Gastrocnemius medialis (tissue), 4 donors: ENCODE results near the gene PACSIN2. TPM values are rescaled to one million over a fixed set of nuclear protein-coding genes. Genes with fewer than 3 reads are reported as not detected.

ENCODE experiments used
- ATAC-seq, 2 donors: fragments of 150-250 bp; one replicate each; pipeline ENCODE4 v1.9.1; 2016
- DNase-seq, 2 donors: peaks; one replicate each; pipeline ENCODE4 v3.0.0-alpha.2; 2019
- H3K27ac ChIP-seq, 4 donors: fragments of 200-600 bp; sonication (generic); 1 replicate in 1 of 4; 2 replicates in 3 of 4; pipeline ENCODE4 v1.5.1; 2016 to 2018; ENCODE audit warnings: mild to moderate bottlenecking in 2 of 4, moderate library complexity in 1 of 4
- H3K27me3 ChIP-seq, 3 donors: fragments of 200-600 bp; sonication (generic) in 2 of 3; 1 replicate in 1 of 3; 2 replicates in 2 of 3; pipeline versions ENCODE4 v1.5.1 to v1.6.0; 2016 to 2019; ENCODE audit warnings: mild to moderate bottlenecking in 1 of 3, moderate library complexity in 1 of 3
- H3K36me3 ChIP-seq, 2 donors: fragments of 200-600 bp; sonication (generic) in 1 of 2; one replicate each; pipeline ENCODE4 v1.5.1; 2017 to 2018
- H3K4me1 ChIP-seq, 2 donors: fragments of 200-600 bp; sonication (generic) in 1 of 2; one replicate each; pipeline ENCODE4 v1.5.1; 2016 to 2017; ENCODE audit warnings: mild to moderate bottlenecking in 2 of 2
- H3K4me3 ChIP-seq, 4 donors: fragments of 200-600 bp; sonication (generic) in 3 of 4; 1 replicate in 1 of 4; 2 replicates in 3 of 4; pipeline ENCODE4 v1.5.1; 2016 to 2019; ENCODE audit warnings: mild to moderate bottlenecking in 2 of 4
- H3K9me3 ChIP-seq, 3 donors: fragments of 200-600 bp; sonication (generic) in 2 of 3; 1 replicate in 1 of 3; 2 replicates in 2 of 3; pipeline ENCODE4 v1.5.1; 2016 to 2019
- POLR2A ChIP-seq, 2 donors: fragments of 450-650 bp; IDR thresholded peaks; one replicate each; pipeline ENCODE4 v1.6.1; 2017; ENCODE audit warnings: antibody characterized with exemption in 2 of 2, mild to moderate bottlenecking in 2 of 2, moderate library complexity in 2 of 2
- in situ Hi-C, 4 donors: fragments of 200-750 bp; cut with MboI; loops; one replicate each; pipeline versions ENCODE4 v1.15.0 to v1.8.0; 2017; ENCODE audit warnings: low sequenced_read_pairs in 4 of 4
- intact Hi-C: fragments of 100-400 bp; cut with DNase I; formaldehyde crosslinking; loops from one replicate; pipeline ENCODE4 v1.15.1; 2023; ENCODE audit warnings: low total_unique reads
- total RNA-seq, 4 donors: library from RNA; depleted of rRNA; stranded (reverse); fragments of >200 nt; gene quantifications; one replicate each; pipeline versions ENCODE4 v1.1.0 to v1.2.3, GENCODE V29; 2016
- TF ChIP-seq, protein P1 (sequence below), 5 experiments: fragments of 450-650 bp in 3 of 5; fragments of 200-600 bp in 2 of 5; sonication (generic) in 2 of 5; IDR thresholded peaks in 4 of 5; conservative IDR thresholded peaks in 1 of 5; 1 replicate in 4 of 5; 2 replicates in 1 of 5; pipeline ENCODE4 v1.5.1; 2016 to 2019; ENCODE audit warnings: antibody characterized with exemption in 5 of 5, mild to moderate bottlenecking in 3 of 5, moderate library complexity in 3 of 5

Gene PACSIN2
- total RNA-seq, 4 donors from 2014 or later = 37.3 to 45.9 (median 39.8) TPM

DNA sequence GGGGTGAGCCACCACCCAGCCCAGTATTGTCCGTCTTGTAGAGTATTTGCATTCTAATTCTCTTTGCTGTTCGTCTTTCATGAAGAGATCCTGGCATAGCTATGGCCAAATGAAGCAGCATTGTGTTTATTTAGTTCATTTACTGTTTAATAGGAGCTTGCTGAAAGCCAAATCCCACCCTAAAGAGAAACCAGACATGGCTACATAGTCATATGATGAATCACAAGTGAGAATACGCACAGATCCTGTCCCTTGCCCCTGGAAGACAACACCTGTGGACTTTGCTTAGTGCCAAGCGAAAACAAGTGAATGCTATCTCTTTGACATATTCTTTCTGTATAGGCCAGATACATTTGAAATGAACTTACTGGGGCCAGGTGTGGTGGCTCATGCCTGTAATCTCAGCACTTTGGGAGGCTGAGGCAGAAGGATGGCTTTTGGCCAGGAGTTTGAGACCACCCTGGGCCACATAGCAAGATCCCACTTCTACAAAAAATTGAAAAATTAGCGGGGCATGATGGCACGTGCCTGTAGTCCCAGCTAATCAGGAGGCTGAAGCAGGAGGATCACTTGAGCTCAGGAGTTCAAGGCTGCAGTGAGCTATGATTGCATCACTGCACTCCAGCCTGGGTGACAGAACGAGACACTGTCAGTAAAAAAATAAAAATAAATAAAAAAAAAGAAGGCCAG, 152.8 kb downstream of the PACSIN2 start:
- Histone ChIP-seq H3K27ac (peak overlapping the region in 1 of 4 donors; percentile 25), H3K9me3 (no peaks in the 10 kb centered on the region), H3K4me3 (no peak overlapping the region), H3K36me3 (no peaks in the 10 kb centered on the region), H3K4me1 (peaks cover 13 to 25% of the 10 kb centered on the region in 2 donors), H3K27me3 (no peaks in the 10 kb centered on the region)
- no peak for ATAC-seq
- TF ChIP-seq, protein P1, sequence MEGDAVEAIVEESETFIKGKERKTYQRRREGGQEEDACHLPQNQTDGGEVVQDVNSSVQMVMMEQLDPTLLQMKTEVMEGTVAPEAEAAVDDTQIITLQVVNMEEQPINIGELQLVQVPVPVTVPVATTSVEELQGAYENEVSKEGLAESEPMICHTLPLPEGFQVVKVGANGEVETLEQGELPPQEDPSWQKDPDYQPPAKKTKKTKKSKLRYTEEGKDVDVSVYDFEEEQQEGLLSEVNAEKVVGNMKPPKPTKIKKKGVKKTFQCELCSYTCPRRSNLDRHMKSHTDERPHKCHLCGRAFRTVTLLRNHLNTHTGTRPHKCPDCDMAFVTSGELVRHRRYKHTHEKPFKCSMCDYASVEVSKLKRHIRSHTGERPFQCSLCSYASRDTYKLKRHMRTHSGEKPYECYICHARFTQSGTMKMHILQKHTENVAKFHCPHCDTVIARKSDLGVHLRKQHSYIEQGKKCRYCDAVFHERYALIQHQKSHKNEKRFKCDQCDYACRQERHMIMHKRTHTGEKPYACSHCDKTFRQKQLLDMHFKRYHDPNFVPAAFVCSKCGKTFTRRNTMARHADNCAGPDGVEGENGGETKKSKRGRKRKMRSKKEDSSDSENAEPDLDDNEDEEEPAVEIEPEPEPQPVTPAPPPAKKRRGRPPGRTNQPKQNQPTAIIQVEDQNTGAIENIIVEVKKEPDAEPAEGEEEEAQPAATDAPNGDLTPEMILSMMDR (IDR thresholded peaks at IDR 0.05 in 4 of 5, conservative IDR thresholded peaks at IDR 0.05 in 1 of 5) = no peak
- no peak for TF ChIP-seq POLR2A (IDR thresholded peaks at IDR 0.05)
- no peak for DNase-seq
- intact Hi-C loops = no loop called here
- in situ Hi-C loops = loop anchor here (10.0 to 25.0 kb wide), 4 partner anchors 77 to 175 kb away; no protein-coding TSS in a partner anchor

DNA sequence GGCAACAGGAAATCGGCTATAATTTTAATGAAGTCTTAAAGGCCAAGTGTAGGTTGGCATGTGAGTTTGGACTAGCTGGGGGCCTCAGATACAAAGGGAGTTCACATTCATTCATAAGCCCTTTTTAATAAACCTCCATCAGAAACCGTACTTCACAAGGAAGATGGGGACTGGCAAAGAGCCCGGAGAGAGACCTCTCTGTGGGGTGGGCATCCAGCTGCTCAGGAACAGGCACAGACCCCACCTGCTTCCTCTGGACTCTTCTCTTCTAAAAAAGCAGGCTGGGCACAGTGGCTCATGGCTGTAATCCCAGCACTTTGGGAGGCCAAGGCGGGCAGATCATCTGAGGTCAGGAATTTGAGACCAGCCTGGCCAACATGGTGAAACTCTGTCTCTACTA, 154.0 kb downstream of the PACSIN2 start:
- TF ChIP-seq, protein P1 (IDR thresholded peaks at IDR 0.05 in 4 of 5, conservative IDR thresholded peaks at IDR 0.05 in 1 of 5) = no peak
- TF ChIP-seq POLR2A (IDR thresholded peaks at IDR 0.05) = no peak
- Histone ChIP-seq H3K4me1 (peaks cover 17 to 26% of the 10 kb centered on the region in 2 donors), H3K36me3 (no peaks in the 10 kb centered on the region), H3K27ac (peak overlapping the region; percentile 45 to 76 (median 62)), H3K27me3 (no peaks in the 10 kb centered on the region), H3K4me3 (no peak overlapping the region), H3K9me3 (no peaks in the 10 kb centered on the region)
- ATAC-seq (no peak), DNase-seq (peak in 1 of 2 donors; percentile 69)
- intact Hi-C loops (no loop called here), in situ Hi-C loops (loop anchor here (10.0 to 25.0 kb wide), 4 partner anchors 76 to 176 kb away; no protein-coding TSS in a partner anchor)

DNA sequence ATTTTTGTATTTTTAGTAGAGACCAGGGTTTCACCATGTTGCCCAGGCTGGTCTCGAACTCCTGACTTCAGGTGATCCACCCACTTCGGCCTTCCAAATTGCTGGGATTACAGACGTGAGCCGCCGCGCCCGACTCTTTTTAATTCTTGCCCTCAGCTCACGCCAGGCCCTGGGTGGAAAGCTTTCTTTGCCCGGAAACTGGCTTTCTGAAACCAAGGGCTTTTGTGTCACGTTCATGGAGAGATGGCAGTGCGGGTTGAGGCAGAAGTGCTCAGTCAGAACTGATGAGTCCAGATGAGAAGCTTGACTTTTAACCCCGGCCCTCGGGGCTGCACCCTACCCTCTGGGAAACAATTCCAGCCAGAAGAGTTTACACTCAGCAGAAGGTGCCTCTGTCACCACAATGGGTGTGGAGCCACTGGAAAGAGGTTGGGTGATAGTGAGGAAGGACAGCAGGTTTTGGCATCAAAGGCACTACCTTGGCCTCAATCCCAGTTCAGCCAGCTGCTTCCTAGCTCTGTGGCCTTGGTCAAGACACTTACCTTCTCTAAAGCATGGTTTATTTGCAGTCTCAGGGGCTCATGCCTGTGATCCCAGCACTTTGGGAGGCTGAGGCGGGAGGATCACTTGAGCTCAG, 157.0 kb downstream of the PACSIN2 start:
- TF ChIP-seq POLR2A (IDR thresholded peaks at IDR 0.05) = no peak
- TF ChIP-seq, protein P1 (IDR thresholded peaks at IDR 0.05 in 4 of 5, conservative IDR thresholded peaks at IDR 0.05 in 1 of 5) = no peak
- Histone ChIP-seq H3K27ac (peak overlapping the region; percentile 93 to 99 (median 96)), H3K9me3 (no peaks in the 10 kb centered on the region), H3K36me3 (no peaks in the 10 kb centered on the region), H3K4me3 (peak overlapping the region in 3 of 4 donors; percentile 58 to 90 (median 85)), H3K27me3 (no peaks in the 10 kb centered on the region), H3K4me1 (peaks cover 32 to 34% of the 10 kb centered on the region in 2 donors)
- in situ Hi-C loops (loop anchor here in 2 of 4 donors (25.0 kb wide), 2 partner anchors 104 to 179 kb away; no protein-coding TSS in a partner anchor), intact Hi-C loops (loop anchor here (2.0 to 5.0 kb wide), 6 partner anchors 66 to 243 kb away; partner anchors contain the start of genes CYB5R3, PACSIN2 and POLDIP3)
- DNase-seq (peak in 1 of 2 donors; percentile 67), ATAC-seq (peak; percentile 6 to 11)

DNA sequence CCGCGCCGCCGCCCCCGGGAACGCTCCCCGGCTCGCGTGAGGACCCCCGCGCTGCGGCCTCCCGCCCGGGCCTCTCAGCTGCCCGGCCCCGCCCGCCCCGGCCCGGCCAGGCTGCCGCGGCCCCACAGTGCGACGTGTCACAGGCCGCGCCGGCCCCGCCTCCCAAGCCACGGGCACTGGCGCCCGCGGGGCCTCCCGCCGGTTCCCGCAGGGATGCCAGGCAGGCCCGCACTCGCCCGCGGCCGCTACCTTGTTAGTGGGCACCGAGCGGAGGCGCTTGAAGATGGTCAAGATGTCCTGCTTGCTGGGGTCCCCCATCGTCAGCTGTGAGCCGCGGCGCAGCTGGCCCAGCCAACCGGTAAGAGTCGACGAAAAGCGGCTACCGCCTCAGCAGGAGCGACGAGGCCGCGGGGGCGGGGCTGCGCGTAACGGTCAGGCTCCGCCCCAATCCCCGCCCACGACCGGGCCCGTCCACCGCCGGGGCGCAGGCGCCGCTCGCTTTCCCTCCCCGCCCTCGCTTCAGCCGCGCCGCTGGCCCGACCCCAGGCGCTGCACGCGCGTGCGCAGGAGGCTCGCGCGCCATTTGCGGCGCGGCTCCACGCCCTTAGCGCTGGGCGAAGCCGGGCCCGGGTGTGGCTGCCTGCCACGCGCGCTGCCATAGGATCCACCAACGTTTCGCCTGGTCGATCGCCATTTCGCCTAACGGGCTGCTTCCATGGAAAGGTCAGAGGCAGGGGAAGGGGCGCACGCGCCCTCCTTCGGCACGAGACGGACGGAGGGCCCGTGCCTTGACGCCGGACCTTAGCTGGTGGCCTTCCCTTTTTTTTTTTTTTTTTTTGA, 157.9 kb downstream of the PACSIN2 start, which contains the start of gene ARFGAP3:
TSS of gene ARFGAP3 (minus strand) at position 409 of the 840 bp plus-strand sequence. CDS start at position 318, 91 bp downstream.
- H3K4me1 ChIP-seq = peaks cover 32 to 34% of the 10 kb centered on the region in 2 donors
- H3K27me3 ChIP-seq = no peaks in the 10 kb centered on the region
- H3K27ac ChIP-seq = peak within 1 kb of the TSS; percentile 93 to 99 (median 96)
- no peaks in the 10 kb centered on the region for H3K9me3 ChIP-seq
- peak; percentile 84 to 86 for ATAC-seq
- in situ Hi-C loops = loop anchor here in 2 of 4 donors (25.0 kb wide), 2 partner anchors 105 to 180 kb away; no protein-coding TSS in a partner anchor
- peak within 1 kb of the TSS; percentile 75 to 90 (median 84) for H3K4me3 ChIP-seq
- H3K36me3 ChIP-seq = no peaks in the 10 kb centered on the region
- intact Hi-C loops = loop anchor here (2.0 to 5.0 kb wide), 6 partner anchors 65 to 242 kb away; partner anchors contain the start of genes CYB5R3, PACSIN2 and POLDIP3
- peak; percentile 96 to 97 for TF ChIP-seq POLR2A (IDR thresholded peaks at IDR 0.05)
- TF ChIP-seq, protein P1 (IDR thresholded peaks at IDR 0.05 in 4 of 5, conservative IDR thresholded peaks at IDR 0.05 in 1 of 5) = no peak
- peak; percentile 86 to 91 for DNase-seq
